Stomach (tissue), 4 donors: Measurements from ENCODE around the gene GSTA3.

Experiments used
- EP300 ChIP-seq: sonication (generic); formaldehyde crosslinking; IDR thresholded peaks from one replicate; pipeline ENCODE4 v1.6.1; 2017; ENCODE audit warnings: antibody characterized with exemption
- POLR2AphosphoS5 ChIP-seq, 3 donors: sonication (generic); formaldehyde crosslinking; IDR thresholded peaks; one replicate each; pipeline ENCODE4 v1.6.1; 2016; ENCODE audit warnings: antibody characterized with exemption in 3 of 3
- TF ChIP-seq, protein P1 (sequence below), 7 experiments: fragments of 450-650 bp in 4 of 7; fragments of 200-600 bp in 3 of 7; sonication (generic) in 3 of 7; IDR thresholded peaks; one replicate each; pipeline ENCODE4 v1.5.1; 2016 to 2019; ENCODE audit warnings: antibody characterized with exemption in 7 of 7, control low read depth in 2 of 7, mild to moderate bottlenecking in 1 of 7

DNA sequence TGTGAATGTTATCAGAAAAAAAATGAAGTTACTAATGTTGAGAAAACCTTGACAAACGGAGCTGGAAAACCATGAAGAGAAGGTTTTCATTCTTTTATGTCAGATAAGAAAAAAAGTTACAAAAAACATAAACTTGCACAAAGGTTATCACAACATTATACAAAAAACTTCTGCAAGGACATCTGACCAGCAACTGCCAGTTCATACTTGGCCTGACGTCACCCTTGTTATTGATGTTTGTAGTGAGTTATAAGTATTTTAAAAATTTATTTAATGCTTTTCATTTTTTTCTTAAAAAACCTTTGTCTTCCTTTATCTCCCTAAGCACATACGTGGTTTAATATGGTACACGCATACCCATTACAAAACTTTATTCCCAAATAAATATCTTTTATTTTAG, 16.3 kb downstream of the GSTA3 start:
- TF ChIP-seq, protein P1, sequence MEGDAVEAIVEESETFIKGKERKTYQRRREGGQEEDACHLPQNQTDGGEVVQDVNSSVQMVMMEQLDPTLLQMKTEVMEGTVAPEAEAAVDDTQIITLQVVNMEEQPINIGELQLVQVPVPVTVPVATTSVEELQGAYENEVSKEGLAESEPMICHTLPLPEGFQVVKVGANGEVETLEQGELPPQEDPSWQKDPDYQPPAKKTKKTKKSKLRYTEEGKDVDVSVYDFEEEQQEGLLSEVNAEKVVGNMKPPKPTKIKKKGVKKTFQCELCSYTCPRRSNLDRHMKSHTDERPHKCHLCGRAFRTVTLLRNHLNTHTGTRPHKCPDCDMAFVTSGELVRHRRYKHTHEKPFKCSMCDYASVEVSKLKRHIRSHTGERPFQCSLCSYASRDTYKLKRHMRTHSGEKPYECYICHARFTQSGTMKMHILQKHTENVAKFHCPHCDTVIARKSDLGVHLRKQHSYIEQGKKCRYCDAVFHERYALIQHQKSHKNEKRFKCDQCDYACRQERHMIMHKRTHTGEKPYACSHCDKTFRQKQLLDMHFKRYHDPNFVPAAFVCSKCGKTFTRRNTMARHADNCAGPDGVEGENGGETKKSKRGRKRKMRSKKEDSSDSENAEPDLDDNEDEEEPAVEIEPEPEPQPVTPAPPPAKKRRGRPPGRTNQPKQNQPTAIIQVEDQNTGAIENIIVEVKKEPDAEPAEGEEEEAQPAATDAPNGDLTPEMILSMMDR (IDR thresholded peaks at IDR 0.05): no peak
- TF ChIP-seq POLR2AphosphoS5 (IDR thresholded peaks at IDR 0.05) (no peak), EP300 (no peak)
